GM13977 (cell line): ENCODE measurements around the gene FLT1.

Source experiments
- DNase-seq: peaks from one replicate; pipeline ENCODE4 v3.0.0; 2012; ENCODE audit warnings: low spot score
- in situ Hi-C: fragments of 300-500 bp; cut with MboI; formaldehyde crosslinking; loops from one replicate; pipeline ENCODE4 v1.12.0; 2022; ENCODE audit warnings: low sequenced_read_pairs, low pct_unique_long_range_greater_than_20kb, mixed read lengths, inconsistent platforms; ENCODE audit not compliant: unreplicated experiment
- TF ChIP-seq, protein P1 (sequence below): IDR thresholded peaks from 2 replicates; pipeline ENCODE4 v1.5.1; 2012; ENCODE audit warnings: mild to moderate bottlenecking, control low read depth; ENCODE audit not compliant: insufficient read depth; ENCODE audit errors: extremely low read depth, missing control alignments

FLT1 gene

DNA sequence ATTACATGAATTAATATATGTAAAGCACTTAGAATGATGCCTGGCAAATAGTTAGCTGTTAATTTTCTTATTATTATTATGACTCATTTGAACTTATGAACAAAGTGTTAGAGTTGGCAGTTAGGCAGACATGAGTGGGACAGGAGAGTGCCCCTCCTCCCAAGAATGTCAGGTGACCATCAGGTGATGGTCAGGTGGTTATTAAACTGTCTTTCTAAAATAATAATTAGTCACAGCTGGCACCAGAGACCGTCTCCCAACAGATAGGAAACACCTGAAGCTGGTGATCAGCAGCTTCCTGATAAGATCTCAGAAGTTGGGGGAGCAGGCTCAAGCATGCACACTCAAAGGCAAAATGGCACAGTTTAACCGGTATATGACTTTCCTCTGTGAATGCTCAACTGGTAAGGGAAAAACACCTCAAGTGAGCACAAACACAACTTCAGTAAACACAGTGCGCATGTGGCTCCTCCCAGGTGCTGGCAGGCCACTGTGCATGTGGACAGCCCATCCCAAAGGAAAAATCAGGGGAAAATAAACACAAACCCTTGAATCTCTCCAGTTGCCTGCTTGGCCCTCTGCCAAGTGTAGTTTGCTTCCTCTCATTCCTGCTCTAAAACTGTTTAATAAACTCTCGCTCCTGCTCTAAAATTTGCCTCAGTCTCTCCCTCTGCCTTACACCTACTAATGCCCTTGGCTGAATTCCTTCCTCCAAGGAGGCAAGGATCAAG lies 54.0 kb downstream of the FLT1 start:
- TF ChIP-seq, protein P1, sequence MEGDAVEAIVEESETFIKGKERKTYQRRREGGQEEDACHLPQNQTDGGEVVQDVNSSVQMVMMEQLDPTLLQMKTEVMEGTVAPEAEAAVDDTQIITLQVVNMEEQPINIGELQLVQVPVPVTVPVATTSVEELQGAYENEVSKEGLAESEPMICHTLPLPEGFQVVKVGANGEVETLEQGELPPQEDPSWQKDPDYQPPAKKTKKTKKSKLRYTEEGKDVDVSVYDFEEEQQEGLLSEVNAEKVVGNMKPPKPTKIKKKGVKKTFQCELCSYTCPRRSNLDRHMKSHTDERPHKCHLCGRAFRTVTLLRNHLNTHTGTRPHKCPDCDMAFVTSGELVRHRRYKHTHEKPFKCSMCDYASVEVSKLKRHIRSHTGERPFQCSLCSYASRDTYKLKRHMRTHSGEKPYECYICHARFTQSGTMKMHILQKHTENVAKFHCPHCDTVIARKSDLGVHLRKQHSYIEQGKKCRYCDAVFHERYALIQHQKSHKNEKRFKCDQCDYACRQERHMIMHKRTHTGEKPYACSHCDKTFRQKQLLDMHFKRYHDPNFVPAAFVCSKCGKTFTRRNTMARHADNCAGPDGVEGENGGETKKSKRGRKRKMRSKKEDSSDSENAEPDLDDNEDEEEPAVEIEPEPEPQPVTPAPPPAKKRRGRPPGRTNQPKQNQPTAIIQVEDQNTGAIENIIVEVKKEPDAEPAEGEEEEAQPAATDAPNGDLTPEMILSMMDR = no peak
- in situ Hi-C loops = no loop called here
- DNase-seq = no peak

DNA sequence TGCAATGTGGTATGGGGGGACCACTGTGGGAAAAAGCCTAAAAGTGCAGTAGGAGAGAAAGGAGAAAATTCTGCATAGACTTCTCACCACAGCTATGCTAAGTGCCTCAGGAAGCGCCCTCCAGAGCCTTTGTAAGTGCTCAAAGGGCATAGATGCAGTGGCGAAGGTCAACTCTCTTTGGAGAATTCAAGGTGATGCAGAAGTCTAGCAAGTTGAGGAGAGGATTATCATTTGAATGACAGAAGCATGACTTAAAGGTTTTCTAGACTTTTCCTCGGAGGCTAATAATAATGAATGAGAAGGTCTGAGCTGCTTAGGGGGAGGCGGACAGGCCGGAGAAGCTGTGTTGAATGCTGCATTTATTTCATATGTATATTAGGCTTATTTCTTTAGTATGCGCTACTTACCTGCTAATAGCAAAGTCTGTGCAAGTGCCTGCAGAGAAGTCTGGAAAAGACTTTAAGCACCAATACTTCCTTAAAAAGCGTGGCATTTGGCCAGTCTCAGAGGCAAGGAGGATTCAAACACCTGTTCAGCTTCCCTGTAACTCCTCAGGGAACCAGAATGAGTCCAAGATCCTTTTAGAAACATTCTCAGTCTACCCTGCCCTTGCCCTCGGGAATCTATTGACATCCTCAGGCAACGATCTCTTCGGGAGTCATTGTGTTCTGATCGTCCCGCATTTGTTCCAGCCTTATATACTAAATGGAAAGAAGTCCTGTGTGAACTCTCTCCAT lies 56.2 kb downstream of the FLT1 start:
- TF ChIP-seq, protein P1 = no peak

DNA sequence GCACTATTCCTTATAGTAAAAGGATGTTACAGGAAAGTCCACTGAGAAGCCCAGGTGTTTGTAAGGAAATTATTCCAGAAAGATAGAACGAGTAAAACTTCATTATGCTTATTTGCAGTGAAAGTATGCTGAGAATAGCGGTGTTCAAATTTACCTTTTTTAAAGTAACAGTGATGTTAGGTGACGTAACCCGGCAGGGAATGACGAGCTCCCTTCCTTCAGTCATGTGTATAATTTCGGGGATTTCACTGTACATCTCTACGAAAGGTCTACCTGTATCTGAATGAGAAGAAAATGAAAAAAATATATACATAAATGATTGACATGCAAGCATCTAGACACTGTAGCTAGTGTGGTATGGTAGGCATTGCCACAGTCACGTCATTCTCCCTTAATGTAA lies 56.9 kb downstream of the FLT1 start:
- no peak for DNase-seq
- in situ Hi-C loops = no loop called here
- TF ChIP-seq, protein P1 = no peak

More for the DNA sequence above, 56.2 kb downstream of the FLT1 start:
- DNase-seq = no peak
- in situ Hi-C loops = no loop called here

DNA sequence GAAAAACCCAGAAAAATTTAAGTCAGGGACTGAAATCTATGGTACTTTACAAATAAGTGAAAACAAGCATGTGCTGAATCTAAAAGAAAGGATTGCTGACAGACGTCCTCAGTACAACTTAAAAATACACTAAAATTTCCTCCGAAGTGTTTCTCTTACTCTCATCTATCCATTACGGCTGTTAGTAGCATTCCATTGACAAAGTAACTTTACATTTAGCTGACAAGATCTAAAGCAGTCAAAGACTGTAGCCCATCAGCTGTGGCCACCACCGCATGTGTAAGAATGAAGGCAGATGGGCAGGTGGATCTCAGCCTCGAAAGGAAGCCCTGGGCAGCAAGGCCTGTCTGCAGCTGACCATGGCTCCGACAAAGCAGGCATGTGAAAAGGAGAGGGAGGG lies 59.0 kb downstream of the FLT1 start:
- TF ChIP-seq, protein P1 = no peak
- no peak for DNase-seq
- in situ Hi-C loops = no loop called here

DNA sequence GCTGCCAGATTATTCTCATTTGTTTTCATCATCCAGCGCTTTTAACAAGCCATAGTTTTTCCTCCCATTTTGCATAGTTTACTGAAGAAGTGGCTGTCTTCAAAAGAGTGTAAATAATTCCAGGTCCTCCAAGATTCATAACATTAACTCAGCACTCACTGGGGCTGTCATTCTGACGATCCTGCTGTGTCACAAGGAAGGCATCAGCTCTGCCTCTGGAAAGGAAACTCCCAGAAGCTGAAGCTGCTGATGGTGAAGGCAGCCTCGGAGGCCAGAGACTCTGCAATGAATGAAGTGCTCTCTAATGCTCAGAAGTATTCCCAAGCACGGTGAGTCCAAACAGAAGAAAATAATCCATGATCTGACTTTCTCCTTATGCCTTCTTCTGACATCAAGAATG lies 60.0 kb downstream of the FLT1 start:
- no peak for DNase-seq
- in situ Hi-C loops = no loop called here
- TF ChIP-seq, protein P1 = no peak

DNA sequence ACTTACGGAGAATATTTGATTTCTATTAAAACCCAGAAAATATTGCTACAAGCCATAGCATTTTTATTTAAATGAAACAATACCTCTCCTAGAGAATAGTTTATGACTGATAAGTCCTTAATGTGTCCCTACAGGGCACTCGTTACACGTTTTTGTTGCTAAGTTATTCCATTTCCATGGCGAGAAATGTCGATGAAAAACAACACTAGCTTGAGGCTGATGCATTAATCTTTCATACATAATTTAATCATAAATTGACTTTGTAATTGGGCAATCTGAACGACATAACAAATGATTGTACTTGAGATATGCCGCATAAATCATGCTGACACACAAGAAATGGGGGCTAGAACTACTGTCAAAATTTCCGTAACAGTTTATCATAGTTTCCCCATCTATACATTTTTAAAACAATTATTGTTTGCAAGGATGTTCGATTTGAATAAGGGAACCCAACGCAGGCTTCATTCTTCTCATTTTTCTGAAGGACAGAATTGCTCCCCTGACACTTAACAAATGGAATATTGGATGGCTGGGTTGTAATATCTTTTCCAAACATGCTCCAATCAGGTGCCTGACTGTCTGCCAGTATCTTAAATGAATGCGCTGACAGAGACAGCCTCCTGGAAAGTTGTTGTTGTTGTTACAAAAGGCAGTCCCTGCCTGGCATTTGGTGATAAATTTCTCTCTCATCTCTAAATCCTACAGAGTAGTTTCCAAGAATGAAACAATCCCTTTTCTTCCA lies 61.9 kb downstream of the FLT1 start:
- in situ Hi-C loops = no loop called here

More for the DNA sequence above, 61.9 kb downstream of the FLT1 start:
- TF ChIP-seq, protein P1 = no peak
- no peak for DNase-seq
